GM21447 (cell line): ENCODE data around the gene ROPN1L.

ENCODE experiments used
- ATAC-seq: cut with Tn5 transposase; IDR thresholded peaks from one replicate; pipeline ENCODE4 v1.9.1; 2021; ENCODE audit not compliant: unreplicated experiment

ROPN1L gene

GRCh38 chr5:10457682-10458574 is 16.2 kb downstream of the ROPN1L start:
- ATAC-seq: no peak

GRCh38 chr5:10459080-10460055 is 17.7 kb downstream of the ROPN1L start:
- no peak for ATAC-seq

DNA sequence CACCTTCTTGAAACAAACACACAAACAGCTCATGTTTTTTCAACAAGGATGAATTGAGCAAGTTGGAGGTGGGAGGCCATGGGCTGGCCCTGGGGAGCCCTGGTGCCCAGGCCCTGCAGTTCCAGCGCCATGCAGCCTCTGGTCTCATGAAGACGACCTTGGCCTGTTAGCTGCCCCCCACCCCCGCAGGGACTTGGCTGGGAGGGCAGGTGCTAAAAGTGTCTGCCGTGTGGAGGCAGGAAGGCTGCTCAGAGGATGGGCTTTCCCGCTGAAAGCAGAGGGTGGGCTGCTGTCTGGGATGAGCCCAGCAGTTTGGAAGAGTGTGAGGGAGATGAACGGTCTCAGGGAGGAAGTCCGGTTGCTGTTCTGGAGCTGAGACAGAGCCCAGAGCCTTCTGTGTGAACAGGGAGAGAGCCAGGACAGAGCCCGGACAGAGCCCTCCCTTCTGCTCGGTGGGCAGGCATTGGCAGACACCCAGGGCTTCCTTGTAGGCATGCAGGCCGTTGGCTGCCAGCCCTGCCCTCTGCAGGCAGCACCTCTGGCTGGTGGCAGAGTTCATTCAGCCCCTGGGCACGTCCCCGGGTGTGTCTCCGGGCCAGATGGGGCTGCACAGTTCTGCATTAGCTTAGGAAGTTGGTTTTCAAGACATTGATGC is 18.7 kb downstream of the ROPN1L start:
- ATAC-seq: no peak

- no peak for ATAC-seq
Observed at GRCh38 chr5:10461041-10461440, 19.4 kb downstream of the ROPN1L start.

DNA sequence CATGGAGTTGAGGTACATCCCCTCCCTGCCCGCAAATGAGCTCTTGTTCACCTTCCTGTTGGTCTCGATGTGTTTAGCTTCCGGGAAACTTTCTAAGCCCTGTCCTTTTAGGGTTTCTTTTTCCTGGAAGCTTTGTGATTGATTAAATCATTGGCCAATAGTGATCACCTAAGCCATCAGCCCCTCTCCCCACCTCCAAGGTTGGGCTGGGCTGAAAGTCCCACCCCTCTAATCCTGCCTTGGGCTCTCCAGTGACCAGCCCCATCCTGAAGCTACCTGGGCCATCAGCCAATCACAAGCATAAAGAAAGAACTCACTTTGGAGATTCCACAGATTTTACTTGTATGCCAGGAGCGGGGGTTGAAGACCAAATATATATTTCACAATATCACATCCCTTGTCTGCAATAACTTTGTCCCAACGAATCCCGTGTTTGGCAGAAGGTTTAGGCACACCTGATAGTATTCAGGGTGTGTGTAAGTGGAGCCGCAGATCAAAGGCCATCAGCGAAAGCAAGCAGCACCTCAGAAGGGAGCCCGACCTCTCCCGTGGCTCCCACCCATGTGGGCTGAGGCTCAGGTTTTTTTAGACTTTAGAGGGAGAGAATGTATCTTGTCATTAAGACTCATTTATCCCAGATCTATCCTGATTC is 20.4 kb downstream of the ROPN1L start:
- no peak for ATAC-seq

DNA sequence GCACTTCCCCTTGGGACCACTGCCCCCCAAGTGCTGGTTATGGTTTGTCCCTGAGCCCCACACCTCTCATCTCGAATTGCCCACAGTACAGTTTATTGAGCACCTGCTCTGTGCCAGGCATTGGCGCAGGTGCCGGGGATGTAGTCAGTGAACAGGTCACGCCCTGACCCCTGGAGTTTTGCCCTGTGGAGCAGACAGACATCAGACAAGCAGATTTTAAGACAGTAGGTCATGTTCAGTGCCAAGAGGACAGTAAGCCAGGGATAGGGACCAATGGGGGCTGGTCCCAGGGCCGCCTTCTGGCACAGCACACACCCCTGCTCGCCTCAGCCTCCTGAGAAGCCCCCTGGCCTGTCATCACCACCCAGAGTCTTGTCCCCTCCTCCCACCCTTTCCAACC is 21.9 kb downstream of the ROPN1L start:
- no peak for ATAC-seq

DNA sequence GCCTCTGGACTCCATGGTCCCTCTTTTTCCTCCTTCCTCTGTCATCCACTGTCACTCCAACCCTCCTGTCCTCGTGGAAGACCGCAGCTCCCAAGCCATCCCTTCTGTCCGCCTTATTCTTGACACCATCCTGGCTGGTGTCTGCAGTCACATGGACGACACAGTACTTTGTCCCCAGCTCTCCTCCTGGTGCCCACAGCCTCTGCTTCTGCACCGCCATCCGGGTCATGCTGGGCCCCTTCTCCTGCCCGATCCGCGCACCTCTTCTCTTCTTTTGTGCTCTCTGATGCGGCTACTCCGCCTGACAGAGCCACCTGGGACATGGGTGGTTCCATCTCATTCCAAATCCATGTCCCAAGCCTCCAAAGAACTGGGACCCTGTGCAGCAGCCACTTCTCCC is 22.5 kb downstream of the ROPN1L start:
- ATAC-seq: no peak

GRCh38 chr5:10465726-10466125 is 24.0 kb downstream of the ROPN1L start:
- ATAC-seq: no peak

- ATAC-seq: no peak
Observed at GRCh38 chr5:10466446-10467073, 24.9 kb downstream of the ROPN1L start.

DNA sequence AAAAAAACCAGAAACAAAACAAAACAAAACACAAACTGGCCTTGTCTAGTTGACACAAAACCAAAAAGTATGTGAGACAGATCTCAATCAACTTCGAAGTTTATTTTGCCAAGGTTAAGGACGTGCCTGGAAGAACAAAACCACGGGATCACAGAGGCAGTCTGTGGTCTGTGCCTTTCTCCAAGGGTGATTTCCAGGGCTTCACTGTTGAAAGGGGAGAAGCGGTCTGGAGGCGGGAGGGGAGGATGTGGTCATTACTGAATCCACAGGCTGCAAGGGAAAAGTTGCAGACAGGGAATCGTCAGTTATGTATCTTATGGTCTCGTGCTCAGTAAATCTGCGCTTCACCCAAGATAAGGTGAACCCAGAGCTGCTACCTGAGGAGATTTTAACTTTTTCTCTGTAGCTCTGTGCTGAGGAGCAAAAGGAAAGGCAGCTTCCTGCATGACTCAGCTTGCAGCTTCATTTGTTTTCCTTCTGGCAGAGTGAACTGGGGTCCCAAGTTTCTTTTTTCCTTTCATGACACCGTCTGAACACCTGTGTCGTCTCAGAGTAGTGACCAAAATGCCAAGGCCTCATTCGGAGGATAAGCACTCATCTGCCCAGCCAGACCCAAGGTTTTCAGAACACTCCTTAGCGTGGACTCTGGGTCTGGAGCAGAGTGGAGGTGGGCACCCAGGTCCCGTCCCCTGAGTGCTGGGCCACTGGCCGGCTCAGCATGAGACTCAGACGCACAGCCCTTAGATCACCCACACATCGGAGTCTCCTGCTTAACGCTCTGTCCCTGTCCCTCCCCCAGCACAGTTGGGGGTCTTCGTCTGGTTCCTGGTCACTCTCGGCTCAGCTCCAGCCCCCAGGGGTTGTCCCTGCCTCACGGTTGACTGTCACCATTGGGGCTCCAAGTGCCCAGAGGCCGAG is 25.9 kb downstream of the ROPN1L start:
- no peak for ATAC-seq

DNA sequence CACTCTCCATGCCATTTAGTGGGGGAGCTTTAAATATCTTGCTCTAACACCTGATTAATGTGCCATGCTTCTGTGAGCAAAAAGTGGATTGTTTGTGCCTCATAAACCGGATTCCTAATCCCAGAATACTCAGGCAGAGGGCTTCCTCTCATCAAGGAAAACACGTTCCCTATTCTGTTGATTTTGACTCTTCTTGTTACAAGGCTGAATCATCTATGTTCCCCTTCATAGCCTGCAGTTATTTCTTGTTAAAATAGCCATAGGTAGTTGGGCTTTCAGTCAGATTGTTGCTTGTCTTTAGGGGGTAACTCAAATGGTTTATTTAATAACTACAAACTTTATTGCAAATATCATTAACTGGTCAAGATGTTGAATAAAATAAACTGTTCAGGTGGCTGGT is 26.6 kb downstream of the ROPN1L start:
- no peak for ATAC-seq

- no peak for ATAC-seq
Observed at GRCh38 chr5:10469253-10470050, 27.8 kb downstream of the ROPN1L start.

DNA sequence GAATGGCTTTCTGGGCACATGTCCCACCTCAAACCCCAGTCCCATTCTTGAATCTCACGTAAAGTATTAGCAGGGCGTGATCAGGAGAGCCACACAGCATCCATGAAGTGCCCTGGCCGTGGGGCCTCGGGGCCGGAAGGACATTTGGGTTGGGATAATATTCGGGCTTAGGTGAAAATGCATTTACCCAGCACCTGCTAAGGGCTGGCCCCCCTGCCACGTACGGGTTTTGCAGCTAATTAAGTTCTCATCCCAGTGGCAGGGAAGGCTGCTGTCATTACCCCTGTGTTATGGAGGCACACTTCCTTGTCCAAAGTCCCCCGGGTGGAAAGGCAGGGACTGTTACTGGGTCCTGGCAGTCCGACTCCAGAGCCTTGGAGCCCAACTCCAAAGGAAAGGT is 29.0 kb downstream of the ROPN1L start:
- no peak for ATAC-seq

DNA sequence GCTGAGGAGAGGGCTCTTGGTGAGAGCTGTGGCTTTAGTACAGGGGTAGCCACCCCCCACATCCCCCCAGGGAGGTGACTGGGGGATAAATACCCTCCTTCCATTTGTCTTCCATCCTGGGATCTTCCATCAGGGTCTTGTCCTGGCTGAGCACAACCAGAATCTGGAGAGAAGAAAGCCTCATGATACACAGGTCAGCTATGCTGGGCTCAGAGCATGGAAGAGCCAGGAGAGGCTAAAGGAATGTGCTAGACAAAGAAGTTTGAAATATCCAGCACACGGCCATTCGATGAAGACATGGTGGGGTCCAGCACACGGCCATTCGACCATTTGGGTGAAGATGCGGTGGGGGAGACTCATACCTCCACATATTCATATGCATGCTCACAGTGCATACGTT is 30.0 kb downstream of the ROPN1L start:
- ATAC-seq: no peak

GRCh38 chr5:10474521-10475075 is 32.9 kb downstream of the ROPN1L start:
- ATAC-seq: no peak

DNA sequence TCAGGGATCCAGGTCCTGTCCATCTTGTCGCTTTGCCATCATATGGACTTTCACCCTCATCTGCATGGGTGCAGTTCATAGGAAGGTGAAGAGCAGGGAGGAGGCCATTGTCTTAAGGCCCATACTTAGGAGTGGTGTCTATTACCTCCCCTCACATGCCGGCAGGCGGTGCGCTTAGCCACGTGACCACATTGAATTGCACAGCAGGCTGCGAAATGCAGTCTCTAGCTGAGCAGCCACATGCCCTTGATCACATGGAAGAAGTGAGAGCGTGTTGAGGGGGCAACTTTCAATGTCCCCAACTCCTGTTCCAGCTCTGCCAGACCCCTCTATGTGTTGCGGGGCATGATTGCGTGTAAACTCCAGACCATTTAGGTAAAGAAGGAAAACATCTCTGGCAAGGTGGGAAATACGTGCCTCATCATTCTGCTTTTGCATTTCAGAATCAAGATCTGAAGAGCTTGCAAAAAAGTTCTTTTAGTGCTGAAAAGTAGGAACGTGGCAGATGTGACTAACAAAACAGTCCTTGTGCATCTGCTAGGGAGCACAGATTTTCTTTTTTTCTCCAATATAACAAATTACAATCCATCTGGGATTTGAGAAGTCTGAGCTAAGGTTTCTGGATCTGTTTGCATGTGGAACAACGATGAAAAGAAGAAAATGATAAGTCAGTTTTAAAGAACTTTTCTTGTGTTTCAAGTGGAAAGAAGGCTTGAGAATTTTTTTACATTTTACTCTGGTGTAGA is 34.4 kb downstream of the ROPN1L start:
- no peak for ATAC-seq

DNA sequence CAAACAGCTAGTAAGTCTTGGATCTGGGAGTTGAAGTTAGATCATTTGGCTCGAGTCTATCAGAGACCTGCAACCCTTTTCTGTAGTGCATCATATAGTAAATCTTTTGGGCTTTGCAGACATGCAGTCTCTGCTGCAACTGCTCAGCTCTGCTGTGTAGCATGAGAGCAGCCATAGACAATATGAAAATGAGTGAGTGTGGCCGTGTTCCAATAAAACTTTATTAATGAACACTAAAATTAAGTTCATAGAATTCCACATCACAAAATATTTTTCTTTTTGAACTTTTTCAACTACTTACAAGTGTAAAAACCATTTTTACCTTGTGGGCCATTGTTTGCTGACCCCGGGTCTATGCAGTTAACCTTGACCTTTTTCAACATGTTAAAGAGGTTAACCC is 35.2 kb downstream of the ROPN1L start:
- no peak for ATAC-seq
